ENCODE measurements around the gene SYCP2. TPM values are rescaled to one million over a fixed set of nuclear protein-coding genes. Genes with fewer than 3 reads are reported as not detected.

The SYCP2 gene
- polyA plus RNA-seq, 1 of the 3 experiments (the other 2 are of a cell fraction): 0.76 TPM

DNA sequence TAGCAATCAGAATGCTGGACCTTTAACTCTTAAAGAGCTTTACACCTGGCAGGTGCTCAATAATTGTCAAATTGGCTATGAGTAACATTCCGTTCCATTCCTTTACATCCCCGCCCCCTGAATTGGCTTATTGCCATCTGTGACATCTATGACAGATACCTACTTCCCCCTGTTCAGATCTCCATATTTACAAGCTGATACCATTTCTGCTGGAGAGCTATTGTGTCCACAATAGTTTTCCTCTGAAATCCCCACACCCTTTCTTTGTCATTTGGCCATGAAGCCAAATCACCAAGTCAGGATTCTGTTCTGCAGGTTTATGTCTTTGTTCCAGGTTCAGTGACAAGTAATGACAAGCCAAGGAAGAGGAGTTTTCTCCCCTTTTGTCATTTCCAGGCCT, 28.0 kb upstream of the SYCP2 start (continued):
- TF ChIP-seq NFIC (IDR thresholded peaks at IDR 0.05; ENCODE audit: borderline replicate concordance) (no peak), RXRA (IDR thresholded peaks at IDR 0.05; ENCODE audit: borderline replicate concordance, low read depth) (no peak), YY1 (IDR thresholded peaks at IDR 0.05; ENCODE audit: low read depth) (no peak), USF2 (IDR thresholded peaks at IDR 0.05; ENCODE audit: borderline replicate concordance, low read depth, low read length) (no peak), SIN3A (IDR thresholded peaks at IDR 0.05; ENCODE audit: borderline replicate concordance, low read depth, low read length) (no peak), CHD2 (IDR thresholded peaks at IDR 0.05; ENCODE audit: low read length, partially characterized antibody) (no peak)

GRCh38 chr20:59958626-59959025, 25.2 kb upstream of the SYCP2 start:
- WGBS (ENCODE audit: low lambda C conversion rate): 59% methylated on average over 4 of the region's 4 CpGs
- no peak for TF ChIP-seq FOSL2 (IDR thresholded peaks at IDR 0.05; ENCODE audit: borderline replicate concordance, low read depth)
- TF ChIP-seq TEAD4 (IDR thresholded peaks at IDR 0.05; ENCODE audit: borderline replicate concordance, insufficient read depth): no peak
- no peak for TF ChIP-seq YY1 (IDR thresholded peaks at IDR 0.05; ENCODE audit: low read depth)
- no peak for TF ChIP-seq EP300 (IDR thresholded peaks at IDR 0.05; ENCODE audit: borderline replicate concordance in 1 of 2, low read depth in 1 of 2, low read length in 1 of 2)
- no peak for TF ChIP-seq TCF12 (IDR thresholded peaks at IDR 0.05)
- TF ChIP-seq, protein P1, sequence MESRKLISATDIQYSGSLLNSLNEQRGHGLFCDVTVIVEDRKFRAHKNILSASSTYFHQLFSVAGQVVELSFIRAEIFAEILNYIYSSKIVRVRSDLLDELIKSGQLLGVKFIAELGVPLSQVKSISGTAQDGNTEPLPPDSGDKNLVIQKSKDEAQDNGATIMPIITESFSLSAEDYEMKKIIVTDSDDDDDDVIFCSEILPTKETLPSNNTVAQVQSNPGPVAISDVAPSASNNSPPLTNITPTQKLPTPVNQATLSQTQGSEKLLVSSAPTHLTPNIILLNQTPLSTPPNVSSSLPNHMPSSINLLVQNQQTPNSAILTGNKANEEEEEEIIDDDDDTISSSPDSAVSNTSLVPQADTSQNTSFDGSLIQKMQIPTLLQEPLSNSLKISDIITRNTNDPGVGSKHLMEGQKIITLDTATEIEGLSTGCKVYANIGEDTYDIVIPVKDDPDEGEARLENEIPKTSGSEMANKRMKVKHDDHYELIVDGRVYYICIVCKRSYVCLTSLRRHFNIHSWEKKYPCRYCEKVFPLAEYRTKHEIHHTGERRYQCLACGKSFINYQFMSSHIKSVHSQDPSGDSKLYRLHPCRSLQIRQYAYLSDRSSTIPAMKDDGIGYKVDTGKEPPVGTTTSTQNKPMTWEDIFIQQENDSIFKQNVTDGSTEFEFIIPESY (IDR thresholded peaks at IDR 0.05; ENCODE audit: borderline replicate concordance, low read depth): no peak
- TF ChIP-seq MAX (IDR thresholded peaks at IDR 0.05; ENCODE audit: low read depth): no peak
- no peak for TF ChIP-seq RCOR1 (IDR thresholded peaks at IDR 0.05; ENCODE audit: low read length)
- no peak for TF ChIP-seq FOXJ3 (CRISPR knock-in tag; IDR thresholded peaks at IDR 0.05)
- TF ChIP-seq IRF3 (IDR thresholded peaks at IDR 0.05; ENCODE audit: low read depth, low read length): no peak

More at GRCh38 chr20:59958626-59959025, 25.2 kb upstream of the SYCP2 start:
- Histone ChIP-seq H2AFZ (ENCODE audit: low read depth) (no peak overlapping the region), H4K20me1 (ENCODE audit: insufficient read depth) (no peaks in the 10 kb centered on the region), H3K36me3 (replicated peaks in 1 of 2; ENCODE audit: control insufficient read depth in 1 of 2, insufficient read depth in 2 of 2, low read length in 1 of 2) (no peaks in the 10 kb centered on the region), H3F3A (replicated peaks; ENCODE audit: insufficient read depth) (no peaks in the 10 kb centered on the region), H3K27ac (ENCODE audit: low read depth in 2 of 2, low read length in 1 of 2) (no peak overlapping the region), H3K9me2 (no peaks in the 10 kb centered on the region), H3K79me2 (ENCODE audit: insufficient read depth) (no peaks in the 10 kb centered on the region), H3K9me3 (no peaks in the 10 kb centered on the region), H3K9ac (no peak overlapping the region), H3K27me3 (ENCODE audit: insufficient read depth) (no peaks in the 10 kb centered on the region), H3K4me1 (ENCODE audit: control insufficient read depth in 1 of 2, insufficient read depth in 2 of 2, low read depth in 1 of 2, low read length in 1 of 2) (no peaks in the 10 kb centered on the region; a peak in 1 of 4 replicates), H3K4me2 (no peak overlapping the region), H3K4me3 (ENCODE audit: low read depth in 2 of 2, low read length in 1 of 2) (no peak overlapping the region)
- ChIA-PET CTCF (interaction anchor here (1.0 to 1.5 kb wide), 3 partner anchors 9 to 14 kb away, joined by 4 to 7 read pairs (median 7); no protein-coding TSS in a partner anchor), POLR2A (interaction anchor here (0.6 kb wide), 1 partner anchor 526 kb away, joined by 5 read pairs; no protein-coding TSS in a partner anchor)
- no peak for DNase-seq
